SK-N-SH (cell line): ENCODE measurements around the gene DLL4. TPM values are rescaled to one million over a fixed set of nuclear protein-coding genes. Genes with fewer than 3 reads are reported as not detected.
A peak's percentile ranks its signal among the peaks of the same experiment; 100 is the strongest.

Experiments
- CTCF ChIA-PET: fragments of 300-600, 350-600 bp; formaldehyde crosslinking; extraction: SDS; loops from one replicate; lab custom pipeline; 2021; lab: Yijun Ruan, JAX
- POLR2A ChIA-PET: fragments of 350-600 bp; sonication (Branson Sonifier 250); formaldehyde crosslinking; extraction: SDS; loops from one replicate; lab custom pipeline; 2020; ENCODE audit warnings: antibody characterized with exemption, inconsistent platforms; lab: Yijun Ruan, JAX
- DNase-seq: peaks from one replicate; pipeline ENCODE4 v3.0.0; 2012
- H2AFZ ChIP-seq: fragments of 200-600 bp; sonication (generic); 2 replicates; pipeline ENCODE4 v1.8.1; 2016; ENCODE audit warnings: antibody characterized with exemption, mild to moderate bottlenecking, low read depth
- H3F3A ChIP-seq: fragments of 200-600 bp; sonication (generic); replicated peaks from 2 replicates; pipeline ENCODE3; 2016; ENCODE audit warnings: antibody characterized with exemption, mild to moderate bottlenecking; ENCODE audit not compliant: insufficient read depth
- H3K27ac ChIP-seq, 2 experiments: fragments of 200-500 bp in 1 of 2; fragments of 200-600 bp in 1 of 2; sonication (Bioruptor generic) in 1 of 2; sonication (generic), shearing (Covaris generic) in 1 of 2; 2 replicates each; pipeline versions ENCODE4 v1.5.1 to v1.6.1; 2014 to 2016; ENCODE audit warnings: low read depth in 2 of 2, inconsistent platforms in 1 of 2, low read length in 1 of 2, mild to moderate bottlenecking in 1 of 2, mixed read lengths in 1 of 2
- H3K27me3 ChIP-seq: fragments of 200-600 bp; sonication (generic), shearing (Covaris generic); 2 replicates; pipeline ENCODE4 v1.6.1; 2016; ENCODE audit warnings: mixed run types; ENCODE audit not compliant: insufficient read depth
- H3K36me3 ChIP-seq, 2 experiments: fragments of 200-500 bp in 1 of 2; fragments of 200-600 bp in 1 of 2; sonication (Bioruptor generic) in 1 of 2; sonication (generic) in 1 of 2; replicated peaks in 1 of 2; 2 replicates each; pipeline versions ENCODE3 to v1.5.1; 2014 to 2016; ENCODE audit warnings: low read length in 1 of 2, mild to moderate bottlenecking in 1 of 2; ENCODE audit not compliant: insufficient read depth in 2 of 2, control insufficient read depth in 1 of 2
- H3K4me1 ChIP-seq, 2 experiments: fragments of 200-500 bp in 1 of 2; fragments of 200-600 bp in 1 of 2; sonication (Bioruptor generic) in 1 of 2; sonication (generic), shearing (Covaris generic) in 1 of 2; 2 replicates each; pipeline versions ENCODE4 v1.5.1 to v1.6.1; 2014 to 2016; ENCODE audit warnings: low read depth in 1 of 2, low read length in 1 of 2, mixed run types in 1 of 2; ENCODE audit not compliant: insufficient read depth in 2 of 2, control insufficient read depth in 1 of 2
- H3K4me2 ChIP-seq: fragments of 200-600 bp; sonication (generic), shearing (Covaris generic); 2 replicates; pipeline ENCODE4 v1.6.1; 2017; ENCODE audit warnings: mixed run types
- H3K4me3 ChIP-seq, 2 experiments: fragments of 200-500 bp in 1 of 2; fragments of 200-600 bp in 1 of 2; sonication (Bioruptor generic) in 1 of 2; sonication (generic), shearing (Covaris generic) in 1 of 2; 2 replicates each; pipeline versions ENCODE4 v1.5.1 to v1.8.1; 2014 to 2016; ENCODE audit warnings: low read depth in 2 of 2, inconsistent platforms in 1 of 2, low read length in 1 of 2, mild to moderate bottlenecking in 1 of 2, mixed read lengths in 1 of 2, moderate library complexity in 1 of 2
- H3K79me2 ChIP-seq: fragments of 200-600 bp; sonication (generic); 2 replicates; pipeline ENCODE4 v1.8.1; 2017; ENCODE audit warnings: mild to moderate bottlenecking; ENCODE audit not compliant: insufficient read depth
- H3K9ac ChIP-seq: fragments of 200-600 bp; sonication (generic); 2 replicates; pipeline ENCODE4 v1.6.1; 2017; ENCODE audit warnings: mixed run types
- H3K9me2 ChIP-seq: fragments of 200-600 bp; sonication (generic); 2 replicates; pipeline ENCODE4 v1.6.1; 2017; ENCODE audit warnings: mixed run types
- H3K9me3 ChIP-seq: fragments of 200-600 bp; sonication (generic); 2 replicates; pipeline ENCODE4 v1.6.1; 2017; ENCODE audit warnings: mixed run types, mild to moderate bottlenecking, moderate library complexity
- H4K20me1 ChIP-seq: fragments of 200-600 bp; sonication (generic); 2 replicates; pipeline ENCODE4 v1.6.1; 2017; ENCODE audit warnings: mild to moderate bottlenecking, mixed run types; ENCODE audit not compliant: insufficient read depth
- EP300 ChIP-seq, 2 experiments: IDR thresholded peaks; 2 replicates each; pipeline versions ENCODE4 v1.4.0 to v1.6.1; 2012; ENCODE audit warnings: borderline replicate concordance in 1 of 2, low read depth in 1 of 2, low read length in 1 of 2
- EZH2phosphoT487 ChIP-seq: fragments of 200-600 bp; sonication (generic); IDR thresholded peaks from 2 replicates; pipeline ENCODE4 v1.6.1; 2017; ENCODE audit warnings: low read depth, mixed run types, mild to moderate bottlenecking, antibody characterized with exemption, moderate library complexity, borderline replicate concordance
- FOSL2 ChIP-seq: IDR thresholded peaks from 2 replicates; pipeline ENCODE4 v1.4.0; 2012; ENCODE audit warnings: low read depth, mild to moderate bottlenecking, moderate library complexity, borderline replicate concordance
- FOXJ3 ChIP-seq: sonication (generic); formaldehyde crosslinking; IDR thresholded peaks from 2 replicates; pipeline ENCODE4 v1.5.1; 2020; ENCODE audit warnings: mild to moderate bottlenecking, missing genetic modification reagents
- GABPA ChIP-seq: IDR thresholded peaks from 2 replicates; pipeline ENCODE4 v1.4.0; 2012; ENCODE audit warnings: low read depth, mild to moderate bottlenecking
- JUND ChIP-seq: IDR thresholded peaks from 2 replicates; pipeline ENCODE4 v1.4.0; 2012
- NRF1 ChIP-seq: IDR thresholded peaks from 2 replicates; pipeline ENCODE4 v1.6.1; 2012; ENCODE audit warnings: low read depth, mild to moderate bottlenecking, low read length
- POLR2AphosphoS5 ChIP-seq: IDR thresholded peaks from 2 replicates; pipeline ENCODE4 v1.6.1; 2012; ENCODE audit warnings: low read depth, low read length
- SIN3A ChIP-seq: IDR thresholded peaks from 2 replicates; pipeline ENCODE4 v1.6.1; 2012; ENCODE audit warnings: low read depth, mild to moderate bottlenecking, low read length, moderate library complexity, borderline replicate concordance
- SMC3 ChIP-seq: IDR thresholded peaks from 2 replicates; pipeline ENCODE4 v1.6.1; 2012; ENCODE audit warnings: low read depth, low read length, improper control_type of control experiment
- TCF12 ChIP-seq: IDR thresholded peaks from 2 replicates; pipeline ENCODE4 v1.4.0; 2012
- YY1 ChIP-seq: IDR thresholded peaks from 2 replicates; pipeline ENCODE4 v1.4.0; 2012; ENCODE audit warnings: low read depth, mild to moderate bottlenecking
- WGBS: methylation state at CpG from one replicate; pipeline ENCODE4 v1.1.6; 2017; ENCODE audit warnings: low lambda C conversion rate; 5-methylcytosine and 5-hydroxymethylcytosine counted together
- polyA plus RNA-seq, 3 experiments: library from polyadenylated mRNA; depleted of rRNA; stranded (reverse); fragments of >200 nt; gene quantifications; 2 replicates each; pipeline ENCODE4 v1.2.3, GENCODE V29; 2012
- TF ChIP-seq, protein P1 (sequence below): IDR thresholded peaks from 2 replicates; pipeline ENCODE4; 2012
- TF ChIP-seq, protein P2 (sequence below): IDR thresholded peaks from 2 replicates; pipeline ENCODE4 v1.4.0; 2012; ENCODE audit warnings: low read depth, borderline replicate concordance
- TF ChIP-seq, protein P3 (sequence below): IDR thresholded peaks from 2 replicates; pipeline ENCODE4 v1.6.1; 2012; ENCODE audit warnings: mild to moderate bottlenecking, low read depth, low read length, moderate library complexity

The DLL4 gene
- polyA plus RNA-seq, 1 of the 3 experiments (the other 2 are of a cell fraction), result 0.03 TPM

DNA sequence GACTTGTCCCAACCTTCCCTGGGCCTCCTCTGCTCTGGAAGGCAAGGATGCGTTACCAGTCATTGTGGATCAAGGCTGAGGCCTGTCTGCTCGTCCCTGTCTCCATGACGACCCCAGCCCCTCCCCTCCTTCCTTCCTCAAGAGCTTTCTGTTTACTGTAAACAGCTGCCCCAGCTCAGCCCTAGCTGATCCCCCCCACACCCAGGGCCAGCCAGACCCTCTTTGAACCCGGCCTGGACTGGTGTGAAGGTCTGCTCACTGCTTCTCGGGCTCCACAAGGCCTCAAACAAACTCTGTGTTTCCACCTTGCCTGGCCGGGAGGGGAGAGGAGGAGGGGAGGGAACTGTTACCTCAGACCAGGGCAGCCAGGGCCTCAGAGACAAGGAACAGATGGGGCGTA, 18.0 kb upstream of the DLL4 start:
- CTCF ChIA-PET, result interaction anchor here (0.6 to 23.8 kb wide), 5 partner anchors 15 to 303 kb away, joined by 3 to 675 read pairs (median 116); partner anchors contain the start of genes CHAC1, DLL4 and VPS18
- H3K4me2 ChIP-seq, result no peak overlapping the region
- WGBS, result 77% methylated on average over 7 of the region's 7 CpGs
- no peaks in the 10 kb centered on the region for H3K36me3 ChIP-seq
- no peaks in the 10 kb centered on the region for H4K20me1 ChIP-seq
- TF ChIP-seq JUND (no peak), FOXJ3 (CRISPR knock-in tag) (no peak), POLR2AphosphoS5 (no peak)
- no peak overlapping the region for H2AFZ ChIP-seq
- peaks cover 12 to 39% of the 10 kb centered on the region in 2 experiments; a peak in 3 of 4 replicates for H3K4me1 ChIP-seq
- no peaks in the 10 kb centered on the region for H3K9me3 ChIP-seq
- no peaks in the 10 kb centered on the region for H3K27me3 ChIP-seq
- no peak overlapping the region for H3K9ac ChIP-seq
- H3K9me2 ChIP-seq, result no peaks in the 10 kb centered on the region
- no peak overlapping the region for H3K4me3 ChIP-seq
- H3F3A ChIP-seq, result peaks cover 17% of the 10 kb centered on the region
- H3K79me2 ChIP-seq, result no peaks in the 10 kb centered on the region
- DNase-seq, result peak; percentile 62
- no peak overlapping the region for H3K27ac ChIP-seq
- POLR2A ChIA-PET, result interaction anchor here (0.6 to 1.2 kb wide), 4 partner anchors 17 to 764 kb away, joined by 3 to 4 read pairs (median 3); partner anchors contain the start of genes CHAC1 and VPS18

DNA sequence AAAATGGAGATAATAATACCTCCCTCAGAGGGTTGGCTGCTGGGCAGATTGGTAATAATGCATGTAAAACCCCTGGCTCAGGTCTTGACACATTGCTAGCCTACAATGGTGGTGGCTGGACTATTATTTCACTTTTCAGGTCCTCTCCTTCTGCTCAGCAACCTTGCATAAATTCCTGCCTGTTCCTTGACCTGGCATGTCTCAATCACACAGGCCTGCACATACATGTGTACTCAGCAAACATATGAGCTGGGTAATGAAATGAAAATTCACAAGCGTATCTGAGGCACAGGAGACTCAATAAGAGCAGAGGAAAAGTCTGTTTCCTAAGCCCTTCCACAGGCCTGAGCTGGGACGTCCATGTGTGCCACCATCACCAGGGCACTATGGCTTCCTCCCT, 17.4 kb upstream of the DLL4 start:
- no peaks in the 10 kb centered on the region for H3K27me3 ChIP-seq
- H3K9ac ChIP-seq, result no peak overlapping the region
- H3F3A ChIP-seq, result peaks cover 12% of the 10 kb centered on the region
- H3K36me3 ChIP-seq, result no peaks in the 10 kb centered on the region
- POLR2A ChIA-PET, result interaction anchor here (0.6 to 1.1 kb wide), 3 partner anchors 17 to 763 kb away, joined by 3 read pairs; partner anchors contain the start of genes CHAC1 and VPS18
- 100% methylated on average over 2 of the region's 2 CpGs for WGBS
- no peak overlapping the region for H2AFZ ChIP-seq
- no peaks in the 10 kb centered on the region for H3K9me3 ChIP-seq
- no peaks in the 10 kb centered on the region for H4K20me1 ChIP-seq
- no peaks in the 10 kb centered on the region for H3K79me2 ChIP-seq
- CTCF ChIA-PET, result interaction anchor here (0.7 to 23.8 kb wide), 6 partner anchors 7 to 111 kb away, joined by 3 to 675 read pairs (median 7); partner anchors contain the start of genes CHAC1, DLL4 and VPS18
- no peaks in the 10 kb centered on the region for H3K9me2 ChIP-seq
- TF ChIP-seq SMC3 (no peak), TCF12 (no peak), EZH2phosphoT487 (no peak), SIN3A (no peak), NRF1 (no peak), FOSL2 (no peak), YY1 (no peak), EP300 (IDR thresholded peaks at IDR 0.05; ENCODE audit: borderline replicate concordance in 1 of 2, low read depth in 1 of 2, low read length in 1 of 2) (no peak), GABPA (no peak)
- TF ChIP-seq, protein P1, sequence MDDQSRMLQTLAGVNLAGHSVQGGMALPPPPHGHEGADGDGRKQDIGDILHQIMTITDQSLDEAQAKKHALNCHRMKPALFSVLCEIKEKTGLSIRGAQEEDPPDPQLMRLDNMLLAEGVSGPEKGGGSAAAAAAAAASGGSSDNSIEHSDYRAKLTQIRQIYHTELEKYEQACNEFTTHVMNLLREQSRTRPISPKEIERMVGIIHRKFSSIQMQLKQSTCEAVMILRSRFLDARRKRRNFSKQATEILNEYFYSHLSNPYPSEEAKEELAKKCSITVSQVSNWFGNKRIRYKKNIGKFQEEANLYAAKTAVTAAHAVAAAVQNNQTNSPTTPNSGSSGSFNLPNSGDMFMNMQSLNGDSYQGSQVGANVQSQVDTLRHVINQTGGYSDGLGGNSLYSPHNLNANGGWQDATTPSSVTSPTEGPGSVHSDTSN, result no peak
- TF ChIP-seq, protein P2, sequence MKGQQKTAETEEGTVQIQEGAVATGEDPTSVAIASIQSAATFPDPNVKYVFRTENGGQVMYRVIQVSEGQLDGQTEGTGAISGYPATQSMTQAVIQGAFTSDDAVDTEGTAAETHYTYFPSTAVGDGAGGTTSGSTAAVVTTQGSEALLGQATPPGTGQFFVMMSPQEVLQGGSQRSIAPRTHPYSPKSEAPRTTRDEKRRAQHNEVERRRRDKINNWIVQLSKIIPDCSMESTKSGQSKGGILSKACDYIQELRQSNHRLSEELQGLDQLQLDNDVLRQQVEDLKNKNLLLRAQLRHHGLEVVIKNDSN, result no peak
- TF ChIP-seq, protein P3, sequence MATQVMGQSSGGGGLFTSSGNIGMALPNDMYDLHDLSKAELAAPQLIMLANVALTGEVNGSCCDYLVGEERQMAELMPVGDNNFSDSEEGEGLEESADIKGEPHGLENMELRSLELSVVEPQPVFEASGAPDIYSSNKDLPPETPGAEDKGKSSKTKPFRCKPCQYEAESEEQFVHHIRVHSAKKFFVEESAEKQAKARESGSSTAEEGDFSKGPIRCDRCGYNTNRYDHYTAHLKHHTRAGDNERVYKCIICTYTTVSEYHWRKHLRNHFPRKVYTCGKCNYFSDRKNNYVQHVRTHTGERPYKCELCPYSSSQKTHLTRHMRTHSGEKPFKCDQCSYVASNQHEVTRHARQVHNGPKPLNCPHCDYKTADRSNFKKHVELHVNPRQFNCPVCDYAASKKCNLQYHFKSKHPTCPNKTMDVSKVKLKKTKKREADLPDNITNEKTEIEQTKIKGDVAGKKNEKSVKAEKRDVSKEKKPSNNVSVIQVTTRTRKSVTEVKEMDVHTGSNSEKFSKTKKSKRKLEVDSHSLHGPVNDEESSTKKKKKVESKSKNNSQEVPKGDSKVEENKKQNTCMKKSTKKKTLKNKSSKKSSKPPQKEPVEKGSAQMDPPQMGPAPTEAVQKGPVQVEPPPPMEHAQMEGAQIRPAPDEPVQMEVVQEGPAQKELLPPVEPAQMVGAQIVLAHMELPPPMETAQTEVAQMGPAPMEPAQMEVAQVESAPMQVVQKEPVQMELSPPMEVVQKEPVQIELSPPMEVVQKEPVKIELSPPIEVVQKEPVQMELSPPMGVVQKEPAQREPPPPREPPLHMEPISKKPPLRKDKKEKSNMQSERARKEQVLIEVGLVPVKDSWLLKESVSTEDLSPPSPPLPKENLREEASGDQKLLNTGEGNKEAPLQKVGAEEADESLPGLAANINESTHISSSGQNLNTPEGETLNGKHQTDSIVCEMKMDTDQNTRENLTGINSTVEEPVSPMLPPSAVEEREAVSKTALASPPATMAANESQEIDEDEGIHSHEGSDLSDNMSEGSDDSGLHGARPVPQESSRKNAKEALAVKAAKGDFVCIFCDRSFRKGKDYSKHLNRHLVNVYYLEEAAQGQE, result no peak
- H3K4me3 ChIP-seq, result no peak overlapping the region
- peaks cover 9 to 34% of the 10 kb centered on the region in 2 experiments; a peak in 3 of 4 replicates for H3K4me1 ChIP-seq
- no peak overlapping the region for H3K4me2 ChIP-seq
- H3K27ac ChIP-seq, result no peak overlapping the region
- DNase-seq, result no peak
